Prostate gland (tissue), 2 donors: ENCODE results near the gene SSC5D. TPM values are rescaled to one million over a fixed set of nuclear protein-coding genes. Genes with fewer than 3 reads are reported as not detected.

ENCODE experiments used
- DNase-seq: peaks from one replicate; pipeline ENCODE4 v3.0.0-alpha.2; 2019; ENCODE audit warnings: low spot score
- H3K27ac ChIP-seq, 2 donors: fragments of 200-600 bp; sonication (generic); 2 replicates each; pipeline ENCODE4 v1.5.1; 2017 to 2019
- H3K27me3 ChIP-seq: fragments of 200-600 bp; sonication (generic); replicated peaks from 2 replicates; pipeline ENCODE4 v1.5.1; 2019; ENCODE audit not compliant: insufficient read depth
- H3K36me3 ChIP-seq, 2 donors: fragments of 200-600 bp; sonication (generic); 1 replicate in 1 of 2; 2 replicates in 1 of 2; pipeline versions ENCODE4 v1.5.1 to v1.8.1; 2017 to 2019
- H3K4me1 ChIP-seq: fragments of 200-600 bp; sonication (generic); replicated peaks from 2 replicates; pipeline ENCODE4 v1.5.1; 2019
- H3K4me3 ChIP-seq, 2 donors: fragments of 200-600 bp; sonication (generic); 2 replicates each; pipeline ENCODE4 v1.5.1; 2017 to 2019
- H3K9me3 ChIP-seq: fragments of 200-600 bp; sonication (generic); 2 replicates; pipeline ENCODE4 v1.5.1; 2017
- POLR2A ChIP-seq: fragments of 450-650 bp; IDR thresholded peaks from one replicate; pipeline ENCODE4 v1.6.1; 2016; ENCODE audit warnings: antibody characterized with exemption, mild to moderate bottlenecking
- POLR2AphosphoS5 ChIP-seq: sonication (generic); formaldehyde crosslinking; IDR thresholded peaks from one replicate; pipeline ENCODE4 v1.6.1; 2017; ENCODE audit warnings: antibody characterized with exemption
- WGBS: methylation state at CpG from one replicate; pipeline ENCODE4 v1.1.5; 2018; 5-methylcytosine and 5-hydroxymethylcytosine counted together
- intact Hi-C: fragments of 100-400 bp; cut with DNase I; formaldehyde crosslinking; loops from one replicate; pipeline ENCODE4 v1.14.2; 2022
- total RNA-seq, 2 donors: library from RNA; depleted of rRNA; stranded (reverse); fragments of >200 nt; gene quantifications; one replicate each; pipeline ENCODE4 v1.1.0, GENCODE V29; 2016
- TF ChIP-seq, protein P1 (sequence below), 4 experiments: fragments of 200-600 bp in 2 of 4; fragments of 450-650 bp in 2 of 4; sonication (generic) in 2 of 4; IDR thresholded peaks; 1 replicate in 3 of 4; 2 replicates in 1 of 4; pipeline ENCODE4 v1.5.1; 2016 to 2019; ENCODE audit warnings: antibody characterized with exemption in 4 of 4, mild to moderate bottlenecking in 2 of 4, moderate library complexity in 2 of 4

The SSC5D gene
- total RNA-seq, 2 donors from 2014 or later: 5.6 to 8.6 TPM

DNA sequence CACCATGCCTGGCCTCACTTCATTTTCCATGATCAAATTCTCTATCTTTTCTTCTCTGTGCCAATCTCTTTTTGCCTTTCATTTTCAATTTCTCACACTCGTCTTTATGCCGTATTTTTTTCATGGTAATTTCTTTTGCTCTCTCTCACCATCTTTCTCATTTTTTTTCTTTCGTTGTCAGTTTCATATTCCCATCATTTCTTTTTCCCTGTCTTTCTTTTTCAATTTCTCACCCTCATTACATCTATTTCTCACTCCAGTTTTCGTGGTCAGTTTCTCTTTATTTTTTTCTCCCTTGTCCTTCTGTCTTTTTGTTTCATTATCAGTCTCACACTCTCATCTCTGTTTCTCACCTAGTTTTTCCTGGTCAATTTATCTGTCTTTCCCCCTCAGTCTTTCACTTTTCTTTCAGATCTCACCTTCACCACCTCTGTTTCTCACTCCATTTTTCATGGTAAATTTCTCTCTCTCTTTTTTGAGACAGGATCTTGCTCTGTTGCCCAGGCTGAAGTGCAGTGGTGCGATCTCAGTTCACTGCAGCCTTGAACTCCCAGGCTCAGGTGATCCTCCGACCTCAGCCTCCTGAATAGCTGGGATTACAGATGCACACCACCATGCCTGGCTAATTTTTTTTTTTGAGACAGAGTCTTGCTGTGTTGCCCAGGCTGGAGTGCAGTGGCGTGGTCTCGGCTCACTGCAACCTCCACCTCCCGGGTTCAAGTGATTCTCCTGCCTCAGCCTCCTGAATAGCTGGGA is 14.1 kb downstream of the SSC5D start:
- H3K4me1 ChIP-seq: no peaks in the 10 kb centered on the region
- no peak for DNase-seq
- H3K27me3 ChIP-seq: no peaks in the 10 kb centered on the region
- no peak overlapping the region for H3K4me3 ChIP-seq
- WGBS: 90% methylated on average over 9 of the region's 9 CpGs
- no peak overlapping the region for H3K27ac ChIP-seq
- H3K36me3 ChIP-seq: no peaks in the 10 kb centered on the region
- TF ChIP-seq POLR2A (no peak), POLR2AphosphoS5 (no peak)
- TF ChIP-seq, protein P1, sequence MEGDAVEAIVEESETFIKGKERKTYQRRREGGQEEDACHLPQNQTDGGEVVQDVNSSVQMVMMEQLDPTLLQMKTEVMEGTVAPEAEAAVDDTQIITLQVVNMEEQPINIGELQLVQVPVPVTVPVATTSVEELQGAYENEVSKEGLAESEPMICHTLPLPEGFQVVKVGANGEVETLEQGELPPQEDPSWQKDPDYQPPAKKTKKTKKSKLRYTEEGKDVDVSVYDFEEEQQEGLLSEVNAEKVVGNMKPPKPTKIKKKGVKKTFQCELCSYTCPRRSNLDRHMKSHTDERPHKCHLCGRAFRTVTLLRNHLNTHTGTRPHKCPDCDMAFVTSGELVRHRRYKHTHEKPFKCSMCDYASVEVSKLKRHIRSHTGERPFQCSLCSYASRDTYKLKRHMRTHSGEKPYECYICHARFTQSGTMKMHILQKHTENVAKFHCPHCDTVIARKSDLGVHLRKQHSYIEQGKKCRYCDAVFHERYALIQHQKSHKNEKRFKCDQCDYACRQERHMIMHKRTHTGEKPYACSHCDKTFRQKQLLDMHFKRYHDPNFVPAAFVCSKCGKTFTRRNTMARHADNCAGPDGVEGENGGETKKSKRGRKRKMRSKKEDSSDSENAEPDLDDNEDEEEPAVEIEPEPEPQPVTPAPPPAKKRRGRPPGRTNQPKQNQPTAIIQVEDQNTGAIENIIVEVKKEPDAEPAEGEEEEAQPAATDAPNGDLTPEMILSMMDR (IDR thresholded peaks at IDR 0.05): no peak
- H3K9me3 ChIP-seq: no peaks in the 10 kb centered on the region
- intact Hi-C loops: loop anchor here (2.0 to 10.0 kb wide), 2 partner anchors 218 to 362 kb away; partner anchors contain the start of genes BRSK1 and HSPBP1

GRCh38 chr19:55503157-55503501 is 14.9 kb downstream of the SSC5D start:
- no peak overlapping the region for H3K27ac ChIP-seq
- intact Hi-C loops: loop anchor here (2.0 to 10.0 kb wide), 2 partner anchors 218 to 362 kb away; partner anchors contain the start of genes BRSK1 and HSPBP1
- WGBS: 88% methylated on average over 17 of the region's 17 CpGs
- no peaks in the 10 kb centered on the region for H3K4me1 ChIP-seq
- no peak for TF ChIP-seq POLR2A
- TF ChIP-seq, protein P1 (IDR thresholded peaks at IDR 0.05): no peak
- no peak for DNase-seq
- no peaks in the 10 kb centered on the region for H3K9me3 ChIP-seq
- H3K36me3 ChIP-seq: no peaks in the 10 kb centered on the region
- no peaks in the 10 kb centered on the region for H3K27me3 ChIP-seq
- no peak overlapping the region for H3K4me3 ChIP-seq

GRCh38 chr19:55503502-55504251 is 15.4 kb downstream of the SSC5D start:
- intact Hi-C loops: loop anchor here (2.0 to 10.0 kb wide), 3 partner anchors 37 to 363 kb away; partner anchors contain the start of genes BRSK1 and HSPBP1
- DNase-seq: peak; percentile 86
- Histone ChIP-seq H3K4me1 (no peaks in the 10 kb centered on the region), H3K36me3 (no peaks in the 10 kb centered on the region), H3K27ac (no peak overlapping the region), H3K9me3 (no peaks in the 10 kb centered on the region), H3K4me3 (peak overlapping the region; percentile 15 to 30), H3K27me3 (no peaks in the 10 kb centered on the region)
- WGBS: 12% methylated on average over 64 of the region's 64 CpGs
- peak; percentile 19 for TF ChIP-seq POLR2A
- peak; percentile 86 for TF ChIP-seq POLR2AphosphoS5
- TF ChIP-seq, protein P1 (IDR thresholded peaks at IDR 0.05): peak; percentile 95 to 99 (median 98)

DNA sequence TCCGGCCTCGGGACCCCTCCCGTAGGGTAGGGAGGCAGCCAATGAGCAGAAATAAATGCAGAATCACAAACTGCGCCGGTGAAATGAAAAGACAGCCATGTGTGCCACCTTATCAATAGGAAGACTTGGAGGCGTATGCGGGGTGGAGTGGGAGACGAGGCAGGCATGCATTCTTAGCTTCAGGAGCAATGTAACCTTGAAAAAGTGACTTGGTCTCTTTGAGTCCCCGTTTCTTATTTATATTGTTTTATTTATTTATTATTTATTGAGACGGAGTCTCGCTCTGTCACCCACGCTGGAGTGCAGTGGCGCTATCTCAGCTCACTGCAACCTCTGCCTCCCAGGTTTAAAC is 16.0 kb downstream of the SSC5D start:
- Histone ChIP-seq H3K9me3 (no peaks in the 10 kb centered on the region), H3K36me3 (no peaks in the 10 kb centered on the region), H3K4me1 (no peaks in the 10 kb centered on the region), H3K27me3 (no peaks in the 10 kb centered on the region), H3K27ac (no peak overlapping the region), H3K4me3 (peak overlapping the region in 1 of 2 donors; percentile 30)
- 24% methylated on average over 13 of the region's 13 CpGs for WGBS
- TF ChIP-seq, protein P1 (IDR thresholded peaks at IDR 0.05): no peak
- TF ChIP-seq POLR2AphosphoS5 (no peak), POLR2A (no peak)
- intact Hi-C loops: loop anchor here (2.0 to 10.0 kb wide), 2 partner anchors 37 to 219 kb away; partner anchors contain the start of genes BRSK1 and HSPBP1
- no peak for DNase-seq
